Neutrophil (primary cell): ENCODE data around the gene TYMS.

Experiments used
- H3K27ac ChIP-seq: fragments of 200-600 bp; sonication (generic); 2 replicates; pipeline ENCODE4 v1.5.1; 2016; ENCODE audit warnings: mild to moderate bottlenecking, moderate library complexity
- H3K27me3 ChIP-seq: fragments of 200-600 bp; sonication (generic); 2 replicates; pipeline ENCODE4 v1.6.0; 2016; ENCODE audit warnings: mild to moderate bottlenecking
- H3K36me3 ChIP-seq: fragments of 200-600 bp; sonication (generic); 2 replicates; pipeline ENCODE4 v1.5.1; 2017
- H3K4me1 ChIP-seq, 2 experiments: fragments of 200-600 bp in 1 of 2; sonication (generic) in 1 of 2; 1 replicate in 1 of 2; 2 replicates in 1 of 2; pipeline versions ENCODE4 v1.5.1 to v1.6.1; 2013 to 2016; ENCODE audit warnings: low read depth in 1 of 2, low read length in 1 of 2, mild to moderate bottlenecking in 1 of 2, moderate library complexity in 1 of 2; ENCODE audit not compliant: control insufficient read depth in 1 of 2, insufficient read depth in 1 of 2
- H3K4me3 ChIP-seq, 2 experiments: fragments of 200-600 bp in 1 of 2; sonication (generic) in 1 of 2; 1 replicate in 1 of 2; 2 replicates in 1 of 2; pipeline ENCODE4 v1.5.1; 2013 to 2016; ENCODE audit warnings: low read depth in 1 of 2, low read length in 1 of 2, mild to moderate bottlenecking in 1 of 2, moderate library complexity in 1 of 2
- H3K9me3 ChIP-seq: fragments of 200-600 bp; sonication (generic); 2 replicates; pipeline ENCODE4 v1.5.1; 2016
- CTCF ChIP-seq: fragments of 200-600 bp; sonication (generic); IDR thresholded peaks from 2 replicates; pipeline ENCODE4 v1.5.1; 2016; ENCODE audit warnings: antibody characterized with exemption

TYMS gene

GRCh38 chr18:621291-622043 lies 36.0 kb upstream of the TYMS start:
- H3K36me3 ChIP-seq: no peaks in the 10 kb centered on the region
- H3K4me1 ChIP-seq: no peaks in the 10 kb centered on the region
- H3K27ac ChIP-seq: no peak overlapping the region
- H3K9me3 ChIP-seq: no peaks in the 10 kb centered on the region
- H3K4me3 ChIP-seq: no peak overlapping the region
- no peak for TF ChIP-seq CTCF
- H3K27me3 ChIP-seq: peaks cover 9% of the 10 kb centered on the region

- no peak overlapping the region for H3K27ac ChIP-seq
- peaks cover 9% of the 10 kb centered on the region for H3K27me3 ChIP-seq
- H3K9me3 ChIP-seq: no peaks in the 10 kb centered on the region
- TF ChIP-seq CTCF: no peak
- H3K4me1 ChIP-seq: no peaks in the 10 kb centered on the region
- H3K36me3 ChIP-seq: no peaks in the 10 kb centered on the region
- H3K4me3 ChIP-seq: no peak overlapping the region
Measured at GRCh38 chr18:622289-622688, 35.2 kb upstream of the TYMS start.

- no peak overlapping the region for H3K4me3 ChIP-seq
- H3K27me3 ChIP-seq: peaks cover 9% of the 10 kb centered on the region
- H3K4me1 ChIP-seq: no peaks in the 10 kb centered on the region
- no peak for TF ChIP-seq CTCF
- H3K36me3 ChIP-seq: no peaks in the 10 kb centered on the region
- no peak overlapping the region for H3K27ac ChIP-seq
- no peaks in the 10 kb centered on the region for H3K9me3 ChIP-seq
Measured at GRCh38 chr18:623761-624620, 33.5 kb upstream of the TYMS start.

GRCh38 chr18:627231-627630 lies 30.2 kb upstream of the TYMS start:
- no peak for TF ChIP-seq CTCF
- Histone ChIP-seq H3K4me3 (no peak overlapping the region), H3K9me3 (no peaks in the 10 kb centered on the region), H3K4me1 (no peaks in the 10 kb centered on the region), H3K27me3 (peaks cover 4% of the 10 kb centered on the region), H3K36me3 (no peaks in the 10 kb centered on the region), H3K27ac (no peak overlapping the region)

GRCh38 chr18:629269-630150 lies 27.9 kb upstream of the TYMS start:
- Histone ChIP-seq H3K27ac (no peak overlapping the region), H3K27me3 (no peaks in the 10 kb centered on the region), H3K4me1 (no peaks in the 10 kb centered on the region), H3K36me3 (no peaks in the 10 kb centered on the region), H3K9me3 (no peaks in the 10 kb centered on the region), H3K4me3 (no peak overlapping the region)
- TF ChIP-seq CTCF: no peak
